ENCODE results near the gene TSC2. TPM values are rescaled to one million over a fixed set of nuclear protein-coding genes. Genes with fewer than 3 reads are reported as not detected.

TSC2 gene
- total and polyA plus RNA-seq, 2 experiments from 2014 or later = 41.8 to 78.7 TPM

DNA sequence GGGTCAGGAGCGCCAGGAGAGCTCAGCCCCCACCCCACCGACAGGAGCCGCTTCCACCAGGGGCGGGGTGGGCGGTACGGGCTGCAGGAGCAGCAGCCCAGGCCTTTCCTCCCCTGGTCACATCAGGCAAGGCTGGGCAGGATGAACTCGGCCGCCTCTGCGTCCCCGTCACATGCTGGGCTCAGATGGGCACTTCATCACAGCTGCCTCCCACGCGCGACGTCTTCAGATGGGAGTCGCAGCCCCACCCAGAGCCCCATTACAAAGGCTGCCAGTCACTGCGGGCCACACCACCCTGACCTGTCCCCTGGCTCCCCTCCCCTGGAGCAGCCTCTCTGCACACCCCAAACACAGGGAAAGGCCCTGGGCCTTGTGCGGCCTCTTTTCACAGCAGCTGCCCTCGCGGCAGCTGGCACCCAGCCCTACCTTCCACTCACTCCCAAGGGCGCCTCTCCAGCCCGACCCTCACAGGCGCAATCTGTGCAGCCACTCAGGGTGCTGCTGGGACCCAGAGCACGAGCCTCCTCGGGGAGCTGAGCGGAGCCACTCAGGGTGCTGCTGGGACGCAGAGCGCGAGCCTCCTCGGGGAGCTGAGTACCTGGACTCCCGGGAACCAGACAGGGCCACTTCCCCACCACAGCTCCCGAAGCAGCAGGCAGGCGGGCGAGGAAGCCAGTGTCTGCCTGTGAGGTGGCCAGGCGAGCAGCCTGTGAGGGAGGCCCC, 42.8 kb upstream of the TSC2 start:
- DNase-seq (ENCODE audit: low spot score) = no peak
- H3K9me3 ChIP-seq (ENCODE audit: low read depth) = no peaks in the 10 kb centered on the region
- no peaks in the 10 kb centered on the region for H3K27me3 ChIP-seq
- no peaks in the 10 kb centered on the region for H3K9me2 ChIP-seq (replicated peaks; ENCODE audit: insufficient read depth)
- no peak overlapping the region for H3K27ac ChIP-seq
- 93% methylated on average over 28 of the region's 34 CpGs for WGBS (ENCODE audit: low lambda C conversion rate, missing lambda C conversion rate)
- H3K36me3 ChIP-seq (replicated peaks; ENCODE audit: insufficient read depth, low read depth) = no peaks in the 10 kb centered on the region
- H3K4me1 ChIP-seq (ENCODE audit: insufficient read depth) = peaks cover 22% of the 10 kb centered on the region
- H3K4me2 ChIP-seq = no peak overlapping the region
- H4K20me1 ChIP-seq (ENCODE audit: insufficient read depth, poor library complexity, severe bottlenecking) = peaks cover 61% of the 10 kb centered on the region
- no peak overlapping the region for H3K4me3 ChIP-seq
- peaks cover 61% of the 10 kb centered on the region for H3K79me2 ChIP-seq
- TF ChIP-seq EZH2 (IDR thresholded peaks at IDR 0.05; ENCODE audit: borderline replicate concordance) = no peak
- TF ChIP-seq CTCF (IDR thresholded peaks at IDR 0.05; ENCODE audit: poor library complexity) = no peak
- TF ChIP-seq EZH2phosphoT487 (IDR thresholded peaks at IDR 0.05; ENCODE audit: low read depth, severe bottlenecking, unreplicated experiment) = no peak
- H2AFZ ChIP-seq = no peak overlapping the region

DNA sequence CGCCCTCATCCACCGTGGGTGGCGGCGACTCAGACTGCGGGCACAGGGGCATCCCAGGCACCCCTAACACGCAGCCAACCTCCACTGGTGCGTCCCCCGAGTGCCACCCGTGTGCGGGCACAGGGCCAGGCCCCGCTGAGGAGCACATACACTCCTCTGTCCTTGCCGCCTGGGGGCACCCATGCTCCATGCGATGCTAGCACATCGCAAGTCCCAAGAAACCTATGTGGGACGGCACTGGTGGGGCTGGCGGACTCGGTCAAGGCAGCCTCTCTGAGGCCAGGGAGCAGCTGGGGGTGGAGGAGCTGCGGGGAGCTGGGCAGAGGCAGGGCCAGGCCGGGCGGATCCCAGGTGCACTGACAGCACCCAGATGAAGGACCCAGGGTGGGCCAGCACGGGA, 42.1 kb upstream of the TSC2 start:
- TF ChIP-seq EZH2 (IDR thresholded peaks at IDR 0.05; ENCODE audit: borderline replicate concordance) (no peak), CTCF (IDR thresholded peaks at IDR 0.05; ENCODE audit: poor library complexity) (no peak), EZH2phosphoT487 (IDR thresholded peaks at IDR 0.05; ENCODE audit: low read depth, severe bottlenecking, unreplicated experiment) (no peak)
- H3K36me3 ChIP-seq (replicated peaks; ENCODE audit: insufficient read depth, low read depth) = no peaks in the 10 kb centered on the region
- H3K4me3 ChIP-seq = no peak overlapping the region
- H3K27ac ChIP-seq = no peak overlapping the region
- no peak for DNase-seq (ENCODE audit: low spot score)
- no peaks in the 10 kb centered on the region for H3K9me3 ChIP-seq (ENCODE audit: low read depth)
- WGBS (ENCODE audit: low lambda C conversion rate, missing lambda C conversion rate) = 92% methylated on average over 19 of the region's 21 CpGs
- H2AFZ ChIP-seq = no peak overlapping the region
- peaks cover 61% of the 10 kb centered on the region for H4K20me1 ChIP-seq (ENCODE audit: insufficient read depth, poor library complexity, severe bottlenecking)
- H3K79me2 ChIP-seq = peaks cover 64% of the 10 kb centered on the region
- H3K4me1 ChIP-seq (ENCODE audit: insufficient read depth) = peaks cover 28% of the 10 kb centered on the region
- no peaks in the 10 kb centered on the region for H3K27me3 ChIP-seq
- H3K9me2 ChIP-seq (replicated peaks; ENCODE audit: insufficient read depth) = no peaks in the 10 kb centered on the region
- H3K4me2 ChIP-seq = no peak overlapping the region

DNA sequence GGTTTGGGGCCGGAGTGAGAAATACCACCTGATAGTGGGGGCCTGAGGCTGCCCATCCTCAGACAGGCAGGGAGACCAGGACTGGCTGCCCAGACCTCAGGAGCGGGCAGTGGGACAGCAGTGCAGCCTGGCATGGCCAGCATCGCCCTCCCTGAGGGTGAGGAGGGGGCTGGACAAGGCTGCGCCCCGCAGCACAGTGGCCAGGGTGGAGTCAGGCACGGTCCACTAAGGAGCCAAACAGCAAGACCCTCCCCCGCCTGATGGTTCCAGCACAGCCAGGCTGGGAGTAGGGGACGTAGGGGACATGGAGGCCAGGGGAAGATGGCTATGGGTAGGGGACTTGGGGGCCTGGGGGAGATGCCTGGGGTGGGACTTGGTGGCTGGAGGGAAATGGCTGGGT, 41.5 kb upstream of the TSC2 start:
- Histone ChIP-seq H3K4me1 (ENCODE audit: insufficient read depth) (peaks cover 30% of the 10 kb centered on the region), H3K36me3 (replicated peaks; ENCODE audit: insufficient read depth, low read depth) (no peaks in the 10 kb centered on the region), H3K79me2 (peaks cover 66% of the 10 kb centered on the region), H3K9me2 (replicated peaks; ENCODE audit: insufficient read depth) (no peaks in the 10 kb centered on the region), H4K20me1 (ENCODE audit: insufficient read depth, poor library complexity, severe bottlenecking) (peaks cover 61% of the 10 kb centered on the region), H3K9me3 (ENCODE audit: low read depth) (no peaks in the 10 kb centered on the region), H3K27ac (no peak overlapping the region), H3K4me3 (no peak overlapping the region), H2AFZ (no peak overlapping the region), H3K27me3 (no peaks in the 10 kb centered on the region), H3K4me2 (no peak overlapping the region)
- DNase-seq (ENCODE audit: low spot score) = no peak
- TF ChIP-seq EZH2phosphoT487 (IDR thresholded peaks at IDR 0.05; ENCODE audit: low read depth, severe bottlenecking, unreplicated experiment) (no peak), EZH2 (IDR thresholded peaks at IDR 0.05; ENCODE audit: borderline replicate concordance) (no peak), CTCF (IDR thresholded peaks at IDR 0.05; ENCODE audit: poor library complexity) (no peak)
- 93% methylated on average over 6 of the region's 8 CpGs for WGBS (ENCODE audit: low lambda C conversion rate, missing lambda C conversion rate)

Measured in hepatocyte (in vitro differentiated cells).